GM19238 (cell line): ENCODE measurements around the gene RUBCN.

ENCODE experiments used
- DNase-seq: peaks from one replicate; pipeline ENCODE4 v3.0.0; 2011; ENCODE audit warnings: low spot score; ENCODE audit not compliant: insufficient read length

RUBCN gene

DNA sequence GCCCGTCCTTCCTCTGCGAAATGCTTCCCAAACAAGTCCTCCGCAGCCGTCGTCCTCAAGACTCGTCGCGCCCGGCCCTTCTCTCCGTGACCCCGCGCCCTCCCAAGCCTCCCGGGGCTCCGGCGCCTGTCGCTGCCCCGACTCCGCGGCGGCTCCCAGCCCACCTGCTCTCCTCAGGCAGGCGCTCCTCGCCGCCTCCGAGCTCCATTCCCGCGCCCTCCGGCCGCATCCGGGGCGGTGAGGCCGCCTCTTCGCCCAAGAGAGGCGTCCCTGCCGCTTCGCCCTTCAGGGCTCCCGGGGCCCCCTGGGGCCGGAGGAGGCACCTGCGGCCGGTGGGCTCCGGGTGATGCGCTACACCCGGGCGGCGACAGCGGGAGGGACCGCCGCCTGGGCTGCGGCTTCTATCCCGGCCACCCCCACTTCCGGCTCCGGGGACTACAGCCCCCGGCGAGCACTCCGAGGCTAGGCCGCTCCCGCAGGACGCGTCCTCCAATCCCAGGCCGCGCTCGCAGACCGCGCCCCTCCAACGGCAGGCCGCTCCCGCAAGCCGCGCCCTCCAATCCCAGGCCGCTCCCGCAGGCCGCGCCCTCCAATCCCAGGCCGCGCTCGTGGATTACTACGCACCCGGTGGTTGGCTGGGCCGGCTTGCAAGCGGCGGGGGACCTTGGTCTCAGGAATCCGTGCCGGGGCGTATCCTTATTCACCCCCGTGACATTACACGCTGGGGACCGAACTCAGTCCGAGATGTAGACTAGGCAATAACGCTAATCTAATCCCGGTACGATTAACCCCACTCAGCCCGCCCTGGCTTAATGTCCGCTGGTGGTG lies at the start of gene RUBCN:
RUBCN (minus strand) TSS at position 414 of the 828 bp plus-strand sequence; CDS start at position 229, 185 bp downstream.
- DNase-seq, result peak; percentile 88

GRCh38 chr3:197784019-197784585 lies 47.4 kb upstream of the RUBCN start:
- no peak for DNase-seq

GRCh38 chr3:197782230-197782629 lies 45.5 kb upstream of the RUBCN start:
- no peak for DNase-seq

DNA sequence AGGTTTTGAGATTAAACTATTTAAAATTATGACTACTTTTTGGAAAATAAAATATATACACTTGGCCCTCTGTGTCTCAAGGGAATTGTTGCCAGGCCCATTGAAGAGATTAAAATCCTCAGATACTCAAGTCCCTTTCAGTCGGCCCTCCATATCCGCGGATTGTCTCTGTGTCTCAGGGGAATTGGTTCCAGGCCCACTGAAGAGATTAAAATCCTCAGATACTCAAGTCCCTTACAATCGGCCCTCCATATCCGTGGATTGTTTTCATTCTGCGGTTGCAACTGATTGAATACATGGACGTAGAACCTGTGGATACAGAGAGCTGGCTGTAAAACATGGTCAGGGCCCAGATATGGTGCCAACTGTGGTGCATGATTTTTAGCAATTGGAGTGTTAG lies 38.6 kb upstream of the RUBCN start:
- no peak for DNase-seq

- no peak for DNase-seq
Measured at GRCh38 chr3:197761784-197762183, 25.1 kb upstream of the RUBCN start.

- no peak for DNase-seq
Measured at GRCh38 chr3:197758512-197758911, 21.8 kb upstream of the RUBCN start.

DNA sequence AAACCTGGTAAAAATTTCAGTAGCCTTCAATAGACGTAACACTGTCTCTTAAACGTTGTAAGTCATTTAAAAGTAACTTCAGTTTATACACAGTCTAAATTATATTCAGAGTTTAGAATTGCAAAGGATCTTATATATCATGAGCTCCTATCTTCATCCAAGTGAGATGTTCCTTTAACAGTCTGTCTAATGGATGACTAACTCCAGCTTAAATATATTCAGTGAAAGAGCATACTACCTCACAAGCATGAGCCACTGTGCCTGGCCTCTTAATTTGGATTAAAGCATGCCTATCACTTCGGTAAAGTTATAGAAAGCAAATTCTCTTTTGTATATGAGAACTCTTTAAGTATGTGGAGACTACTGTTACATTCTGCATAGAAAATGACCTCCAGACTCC lies 20.0 kb upstream of the RUBCN start:
- DNase-seq, result no peak

DNA sequence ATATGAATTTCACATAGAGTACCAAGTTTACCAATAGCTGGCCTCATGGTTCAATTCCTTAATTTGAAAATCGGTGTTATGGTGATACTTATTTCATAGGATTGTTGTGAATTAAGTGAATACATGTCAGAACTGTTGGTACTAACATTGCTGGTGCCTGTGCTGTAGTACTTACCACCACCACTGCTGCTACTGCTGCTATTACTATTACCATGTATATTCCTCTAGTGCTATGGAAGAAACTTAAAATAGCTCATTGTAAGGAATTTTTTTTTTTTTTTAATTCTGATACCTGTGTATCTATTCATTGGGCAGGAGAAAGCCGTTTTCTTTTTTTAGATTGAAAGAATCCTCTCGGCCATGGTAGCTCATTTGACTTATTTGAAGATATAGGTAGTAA lies 16.6 kb upstream of the RUBCN start:
- no peak for DNase-seq

DNA sequence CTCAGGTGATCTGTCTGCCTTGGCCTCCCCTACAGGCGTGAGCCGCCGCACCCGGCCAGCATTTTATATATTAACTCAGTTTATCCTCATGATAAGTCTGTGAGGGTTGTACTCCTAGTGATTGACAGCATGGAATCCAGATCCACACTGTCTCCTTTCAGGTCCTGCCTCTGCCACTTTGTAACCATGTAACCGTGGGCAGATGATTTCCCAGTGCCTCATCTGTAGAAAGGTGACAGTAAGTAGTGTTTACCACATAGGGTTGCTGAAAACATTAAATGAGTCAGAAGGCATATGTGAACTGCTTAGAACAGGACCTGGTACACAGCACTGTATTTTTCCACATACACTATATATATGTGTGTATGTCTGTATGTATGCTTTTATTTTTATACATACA lies 15.4 kb upstream of the RUBCN start:
- no peak for DNase-seq

- DNase-seq, result no peak
Measured at GRCh38 chr3:197750858-197751737, 14.4 kb upstream of the RUBCN start.

- DNase-seq, result peak; percentile 63
Measured at GRCh38 chr3:197750396-197750831, 13.7 kb upstream of the RUBCN start.

DNA sequence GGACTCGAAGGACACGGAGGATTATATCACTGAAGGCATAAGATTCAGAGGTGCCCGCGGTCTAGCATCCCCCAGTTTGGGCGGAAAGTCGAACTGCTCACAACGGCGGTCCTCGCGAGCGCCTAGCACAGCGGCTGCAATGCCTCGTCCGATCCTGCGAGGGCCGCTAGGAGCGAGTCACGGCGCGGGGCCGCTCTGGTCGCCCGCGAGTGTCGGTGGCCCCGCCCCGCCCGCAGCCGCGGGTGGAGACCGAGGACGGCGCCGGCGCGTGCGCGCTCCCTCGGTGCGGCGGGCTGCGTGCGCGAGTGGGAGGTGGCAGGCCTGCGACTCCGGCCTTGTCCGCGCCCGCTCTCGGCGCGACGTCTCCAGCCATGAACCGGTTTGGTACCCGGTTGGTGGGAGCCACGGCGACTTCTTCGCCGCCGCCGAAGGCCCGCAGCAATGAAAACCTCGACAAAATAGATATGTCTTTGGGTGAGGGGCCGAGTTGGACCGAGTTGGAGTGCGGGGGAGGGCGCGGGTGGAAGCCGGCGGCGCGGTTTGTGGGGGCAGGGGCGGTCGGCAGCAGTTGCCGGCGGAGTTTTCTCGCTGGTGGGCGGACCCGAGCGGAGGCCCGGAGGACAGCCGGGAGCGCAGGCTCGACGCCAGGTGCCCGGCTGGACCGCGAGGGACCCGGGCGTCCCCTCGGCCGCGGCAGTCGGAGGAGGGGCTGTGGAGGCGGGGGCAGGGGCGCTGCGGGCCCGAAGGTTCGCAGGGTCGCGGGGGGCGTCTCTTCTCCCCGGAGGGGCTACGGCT lies 13.1 kb upstream of the RUBCN start, which contains the start of gene FYTTD1:
FYTTD1 (plus strand) TSS at position 283 of the 795 bp plus-strand sequence; CDS start at position 372, 89 bp downstream.
- DNase-seq, result peak; percentile 83

DNA sequence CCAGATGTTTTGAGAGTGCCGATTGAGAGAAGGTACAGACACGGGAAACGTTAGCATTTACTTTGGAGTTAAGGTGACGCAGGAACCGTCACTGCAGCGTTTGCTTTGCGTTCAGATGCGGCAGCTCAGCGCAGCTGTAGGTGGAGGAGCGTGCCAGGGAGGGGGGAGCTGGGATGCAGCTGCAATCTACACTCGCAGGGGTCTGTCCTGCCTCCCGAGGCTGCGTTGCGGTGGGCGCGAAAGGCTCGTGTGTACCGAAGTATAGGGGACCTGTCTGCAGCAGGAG lies 12.6 kb upstream of the RUBCN start:
- DNase-seq, result peak; percentile 47

DNA sequence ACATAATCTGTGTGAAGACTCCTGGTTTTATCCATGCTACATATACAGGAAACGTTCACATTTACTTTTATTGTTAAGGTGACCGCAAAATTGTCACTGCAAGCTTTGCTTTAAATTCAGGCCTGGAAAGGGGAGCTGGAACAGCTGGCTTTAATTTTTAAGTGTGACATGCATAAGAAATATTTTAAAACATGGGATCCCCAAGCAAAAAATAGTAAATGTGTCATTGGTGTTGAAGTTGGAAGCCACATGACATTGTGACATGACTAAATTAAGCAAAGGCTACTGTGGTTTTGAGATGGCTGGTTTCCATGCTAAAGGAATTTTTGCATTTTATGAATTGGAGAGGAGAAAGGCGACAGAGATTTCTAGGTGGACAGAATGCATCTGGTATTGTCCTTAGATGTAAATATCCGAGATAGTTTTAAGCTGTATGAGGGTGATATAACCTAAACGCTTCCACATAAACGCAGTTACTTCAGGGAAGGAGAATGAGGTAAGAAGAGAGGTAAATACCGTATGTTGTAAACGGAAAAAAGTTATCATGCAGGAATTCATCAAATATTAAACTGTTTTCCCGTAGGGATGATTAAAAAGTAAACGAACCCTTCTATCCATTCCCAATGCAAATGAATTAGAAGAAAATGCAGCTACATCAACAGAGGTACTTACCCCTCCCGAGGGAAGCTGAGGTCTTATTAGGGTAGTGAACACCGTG lies 12.1 kb upstream of the RUBCN start:
- DNase-seq, result no peak

DNA sequence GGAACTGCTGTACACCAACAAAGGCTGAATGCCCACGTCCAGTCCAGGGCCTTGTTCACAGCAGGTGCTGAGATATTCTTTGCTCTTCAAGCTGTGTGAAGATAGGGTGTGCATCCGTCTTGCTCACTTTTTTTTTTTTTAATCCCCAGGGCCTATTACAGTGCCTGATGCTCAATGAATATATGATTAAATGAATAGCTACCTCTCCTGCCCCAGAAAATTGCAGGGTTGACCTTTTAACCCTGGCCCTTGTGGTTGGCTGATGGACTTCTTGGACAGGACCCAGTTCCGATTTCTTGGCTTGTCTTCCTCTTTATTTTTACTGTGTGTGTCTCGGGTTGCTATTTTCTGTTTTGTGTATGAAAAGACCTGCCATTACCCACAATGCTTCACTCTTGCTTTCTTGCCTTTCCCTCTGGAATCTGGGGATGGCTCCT lies 10.1 kb upstream of the RUBCN start:
- no peak for DNase-seq

GRCh38 chr3:197746209-197746608 lies 9.5 kb upstream of the RUBCN start:
- DNase-seq, result no peak

DNA sequence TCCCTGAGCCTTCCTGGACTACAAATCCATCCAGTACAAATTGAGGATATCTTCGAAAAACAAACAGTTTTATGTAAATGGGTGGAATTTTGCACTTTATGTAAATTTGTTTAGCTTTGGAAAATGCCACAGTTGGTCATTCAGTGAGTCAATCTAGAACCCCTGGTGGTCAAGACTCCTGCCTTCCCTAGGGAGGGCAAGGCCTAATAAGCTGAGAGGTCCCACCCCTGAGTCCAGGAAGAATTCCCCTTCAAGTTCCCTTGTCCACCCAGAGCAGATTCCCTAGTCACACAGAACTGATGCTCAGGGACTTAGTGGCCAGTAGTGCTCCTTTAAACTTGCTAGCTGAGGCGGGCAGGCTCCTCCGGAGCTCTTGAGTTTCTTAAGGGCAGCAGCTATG lies 6.1 kb upstream of the RUBCN start:
- no peak for DNase-seq

- no peak for DNase-seq
Measured at GRCh38 chr3:197737749-197738462, 1.2 kb upstream of the RUBCN start.

GRCh38 chr3:197737319-197737649 lies 580 bp upstream of the RUBCN start:
- no peak for DNase-seq

GRCh38 chr3:197736010-197736490 lies 654 bp downstream of the RUBCN start:
- DNase-seq, result peak; percentile 46
